Activated naive CD8-positive, alpha-beta T cell treated with anti-CD3 and anti-CD28 coated beads, Interleukin-2, amount 50 U/mL, for 16 hours (primary cell): ENCODE results near the gene COL5A1.
"Not testable (repeated sequence)": the region's sequence is repeated elsewhere in the genome, so short reads cannot be mapped to it uniquely, and the experiment has no call there.

Experiments
- DNase-seq: peaks from one replicate; pipeline ENCODE4 v3.0.0-alpha.2; 2020; ENCODE audit warnings: low read depth, low spot score

Gene COL5A1

DNA sequence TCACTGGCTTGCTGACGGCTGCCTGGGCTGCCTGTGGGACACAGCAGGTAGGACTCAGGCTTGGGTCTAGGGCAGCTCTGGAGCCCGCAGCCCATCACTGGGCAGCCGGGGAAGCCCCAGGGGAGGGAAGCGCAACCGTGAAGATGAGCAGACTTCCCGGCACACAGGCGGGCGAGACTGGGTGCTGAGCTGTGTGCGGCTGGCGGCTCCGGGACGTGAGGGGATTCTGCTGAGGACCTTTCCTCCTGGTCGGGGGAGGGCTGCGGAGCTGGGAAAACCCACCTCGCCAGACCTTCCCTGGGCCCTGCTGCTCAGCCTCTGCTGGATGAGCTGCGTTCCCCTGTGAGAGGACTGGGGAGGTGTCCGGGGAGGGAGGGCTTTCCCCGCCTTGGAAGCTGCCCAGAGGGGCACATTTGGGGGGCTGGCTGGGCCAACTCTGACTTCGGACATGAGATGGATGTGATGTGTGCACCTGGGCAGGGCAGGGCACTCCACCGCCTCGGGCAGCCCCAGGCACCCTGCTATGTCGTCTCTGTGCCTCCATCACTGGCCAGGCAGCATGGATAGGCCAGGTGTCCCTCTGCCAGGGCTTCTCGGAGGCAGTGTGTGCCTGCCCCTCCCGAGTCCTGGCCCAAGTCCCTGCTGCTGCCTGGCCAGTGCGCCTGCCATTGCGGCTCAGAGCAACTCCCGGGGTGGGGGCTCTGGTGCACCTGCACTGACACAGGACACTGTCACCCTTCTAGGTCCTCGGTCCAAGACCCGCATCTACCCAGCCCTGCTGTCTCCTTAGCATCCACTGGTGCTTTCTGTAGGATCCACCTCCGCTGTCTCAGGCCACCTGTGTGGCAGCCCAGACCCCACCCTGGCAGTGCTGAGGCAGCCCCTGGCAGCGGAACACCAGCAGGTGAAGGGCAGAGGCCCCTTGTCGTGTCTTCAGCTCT, 66.4 kb downstream of the COL5A1 start:
- no peak for DNase-seq

DNA sequence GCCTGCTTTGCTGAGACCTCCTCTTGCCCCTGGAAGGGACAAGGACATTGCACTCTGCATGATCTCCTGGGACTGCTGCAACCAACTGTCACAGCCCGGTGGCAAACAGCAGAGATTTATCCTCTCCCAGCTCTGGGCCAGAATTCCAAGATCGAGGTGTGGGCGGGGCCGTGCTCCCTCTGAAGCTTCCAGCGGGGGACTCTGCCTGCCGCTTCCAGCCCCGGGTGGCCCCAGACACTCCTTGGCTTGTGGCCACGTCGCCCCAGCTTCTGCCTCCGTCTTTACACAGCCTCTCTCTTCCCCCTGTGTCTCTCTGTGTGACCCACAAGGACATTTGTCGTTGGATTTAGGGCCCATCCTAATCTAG, 67.1 kb downstream of the COL5A1 start:
- DNase-seq, result no peak

DNA sequence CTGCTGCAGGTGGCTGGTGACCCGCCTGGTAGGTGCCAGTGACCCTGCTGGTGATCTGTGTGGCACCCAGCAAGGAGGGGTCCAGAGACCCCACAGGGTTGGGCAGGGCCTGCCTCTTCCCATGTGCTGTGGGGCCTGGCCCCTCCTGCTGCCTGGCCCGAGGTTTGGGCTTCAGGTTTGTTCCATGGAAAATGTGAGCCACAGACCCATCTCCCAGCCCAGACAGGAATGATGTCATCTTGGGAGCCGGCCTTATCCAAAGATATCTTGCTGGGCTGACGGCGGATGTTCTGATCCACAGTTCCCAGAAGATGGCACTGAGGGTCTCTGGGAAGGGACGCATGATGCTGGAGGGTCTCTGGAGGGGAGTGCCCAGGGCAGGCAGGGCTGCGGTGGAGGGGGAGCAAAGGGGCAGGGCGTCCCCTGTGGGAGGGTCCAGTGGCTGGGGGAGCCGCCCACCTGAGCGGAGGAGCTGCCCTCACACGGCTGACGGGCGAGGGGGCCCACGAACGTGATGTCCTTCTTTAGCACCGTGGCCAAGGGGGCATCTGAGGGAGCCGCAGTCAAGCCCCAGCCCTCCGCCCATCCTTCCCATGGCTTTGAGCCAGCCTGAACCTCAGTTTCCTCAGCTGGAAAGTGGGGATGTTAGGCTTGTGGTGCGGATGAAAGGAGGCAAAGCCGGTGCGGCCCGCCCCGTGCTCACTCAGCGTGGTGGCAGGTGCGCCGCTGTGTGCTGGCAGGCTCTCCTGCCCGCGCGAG, 68.1 kb downstream of the COL5A1 start:
- DNase-seq, result no peak

DNA sequence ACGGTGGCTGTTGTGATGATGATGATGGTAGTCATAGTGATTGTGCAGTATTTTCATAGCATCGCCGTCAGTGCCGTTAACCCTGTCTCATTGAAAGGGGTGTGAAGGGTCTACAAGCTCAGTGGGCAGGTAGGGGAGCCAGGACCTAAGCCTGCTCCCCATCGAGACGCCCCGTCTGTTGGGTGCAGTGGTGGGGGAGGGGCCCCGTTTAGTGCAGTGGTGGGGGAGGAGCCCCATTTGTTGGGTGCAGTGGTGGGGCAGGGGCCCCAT, 68.6 kb downstream of the COL5A1 start:
- no peak for DNase-seq

DNA sequence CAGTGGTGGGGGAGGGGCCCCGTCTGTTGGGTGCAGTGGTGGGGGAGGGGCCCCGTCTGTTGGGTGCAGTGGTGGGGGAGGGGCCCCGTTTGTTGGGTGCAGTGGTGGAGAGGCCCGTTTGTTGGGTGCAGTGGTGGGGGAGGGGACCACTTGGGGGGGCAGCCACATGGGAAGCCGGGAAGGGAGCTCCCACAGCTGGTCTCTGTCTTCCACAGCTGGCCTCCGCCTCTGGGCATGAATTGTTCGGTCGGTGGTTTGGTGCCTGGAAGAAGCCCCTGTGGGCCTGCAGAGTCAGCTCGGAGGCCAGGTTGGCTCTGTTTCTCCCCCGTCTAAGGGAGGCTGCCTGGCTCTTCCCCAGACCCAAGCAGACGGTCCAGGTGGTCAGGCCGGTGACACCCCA, 69.3 kb downstream of the COL5A1 start:
- DNase-seq, result no peak

DNA sequence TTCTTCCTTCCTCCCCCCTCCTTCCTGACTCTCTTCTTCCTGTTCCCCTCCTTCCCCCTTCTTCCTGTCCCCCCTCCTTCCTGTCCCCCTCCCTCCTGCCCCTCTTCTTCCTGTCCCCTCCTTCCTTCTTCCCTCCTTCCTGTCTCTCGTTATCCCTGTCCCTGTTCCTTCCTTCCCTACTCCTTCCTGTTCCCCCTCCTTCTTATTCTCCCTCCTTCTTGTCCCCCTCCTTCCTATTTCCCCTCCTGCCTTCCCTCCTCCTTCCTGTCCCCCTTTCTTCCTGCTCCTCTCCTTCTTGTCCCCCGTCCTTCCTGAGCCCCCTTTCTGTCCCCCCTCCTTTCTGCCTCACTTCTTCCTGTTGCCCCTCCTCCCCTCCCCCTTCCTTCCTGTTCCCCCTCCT, 70.6 kb downstream of the COL5A1 start:
- no peak for DNase-seq

DNA sequence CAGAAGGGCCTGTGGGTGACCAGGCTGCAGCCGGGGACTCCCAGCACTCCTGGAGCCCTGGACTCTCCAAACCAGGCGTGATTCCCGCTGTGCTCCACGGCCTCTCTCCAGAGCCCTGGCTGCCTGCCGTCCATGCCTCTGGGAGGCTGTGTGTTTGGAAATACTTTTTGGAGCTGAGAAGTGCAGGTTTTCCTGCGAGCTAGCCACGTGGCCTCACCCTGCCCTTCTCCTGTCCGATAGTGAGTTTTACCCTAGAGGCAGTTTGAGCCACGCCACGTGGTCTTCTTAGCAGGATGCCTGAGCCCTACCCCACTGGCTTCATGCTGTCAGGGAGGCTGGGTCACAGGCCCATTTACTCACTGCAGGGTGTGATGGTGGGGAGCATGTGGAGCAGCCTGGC, 71.3 kb downstream of the COL5A1 start:
- DNase-seq, result no peak

DNA sequence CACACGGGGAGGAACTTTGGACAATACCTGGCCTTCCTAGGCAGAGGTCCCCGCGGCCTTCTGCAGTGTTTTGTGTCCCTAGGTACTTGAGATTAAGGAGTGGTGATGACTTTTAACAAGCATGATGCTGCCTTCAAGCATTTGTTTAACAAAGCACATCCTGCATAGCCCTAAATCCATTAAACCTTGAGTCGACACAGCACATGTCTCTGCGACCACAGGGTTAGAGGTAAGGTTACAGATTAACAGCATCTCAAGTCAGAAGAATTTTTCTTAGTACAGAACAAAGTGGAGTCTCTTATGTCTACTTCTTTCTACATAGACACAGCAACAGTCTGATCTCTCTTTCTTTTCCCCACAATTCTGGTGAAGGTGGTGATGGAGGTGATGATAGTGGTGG, 73.9 kb downstream of the COL5A1 start:
- DNase-seq, result not testable (repeated sequence)

DNA sequence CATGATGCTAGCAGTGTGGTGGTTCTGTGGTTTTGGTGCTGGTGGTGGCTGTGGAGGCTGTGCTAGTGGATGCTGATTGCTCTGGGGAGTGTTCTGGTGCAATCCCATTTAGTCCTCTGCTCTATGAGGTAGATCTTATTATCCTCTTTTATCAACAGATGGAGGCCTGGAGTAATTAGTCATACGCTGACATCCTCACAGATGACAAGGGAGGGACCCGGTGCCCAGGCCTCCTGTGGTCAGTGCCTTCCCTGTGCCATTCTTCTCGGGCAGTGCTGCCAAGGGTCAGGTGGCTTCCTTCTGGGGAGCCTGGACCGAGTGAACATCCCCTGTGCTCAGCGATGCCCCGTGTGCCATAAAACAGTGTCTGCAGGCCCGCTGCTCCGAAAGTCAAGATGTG, 74.5 kb downstream of the COL5A1 start:
- no peak for DNase-seq

DNA sequence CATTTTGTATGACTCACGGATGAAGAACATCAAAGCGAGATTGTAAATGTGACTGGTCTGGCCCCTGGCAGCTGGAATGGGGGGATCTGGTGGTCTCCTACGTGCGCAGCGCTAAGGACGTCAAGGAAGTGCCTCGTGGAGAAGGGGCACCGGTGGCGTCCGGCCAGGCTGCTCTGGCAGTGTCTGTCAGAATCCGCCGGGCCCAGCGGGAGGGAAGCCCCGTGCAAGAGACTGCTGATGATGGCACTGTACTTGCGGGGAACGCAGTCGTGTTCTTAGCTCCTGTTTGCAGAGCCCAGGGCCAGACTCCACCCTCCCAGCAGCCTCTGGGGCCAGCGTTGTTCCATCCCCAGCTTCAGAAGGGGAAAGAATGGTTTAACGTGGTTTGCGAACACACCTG, 75.5 kb downstream of the COL5A1 start:
- no peak for DNase-seq

DNA sequence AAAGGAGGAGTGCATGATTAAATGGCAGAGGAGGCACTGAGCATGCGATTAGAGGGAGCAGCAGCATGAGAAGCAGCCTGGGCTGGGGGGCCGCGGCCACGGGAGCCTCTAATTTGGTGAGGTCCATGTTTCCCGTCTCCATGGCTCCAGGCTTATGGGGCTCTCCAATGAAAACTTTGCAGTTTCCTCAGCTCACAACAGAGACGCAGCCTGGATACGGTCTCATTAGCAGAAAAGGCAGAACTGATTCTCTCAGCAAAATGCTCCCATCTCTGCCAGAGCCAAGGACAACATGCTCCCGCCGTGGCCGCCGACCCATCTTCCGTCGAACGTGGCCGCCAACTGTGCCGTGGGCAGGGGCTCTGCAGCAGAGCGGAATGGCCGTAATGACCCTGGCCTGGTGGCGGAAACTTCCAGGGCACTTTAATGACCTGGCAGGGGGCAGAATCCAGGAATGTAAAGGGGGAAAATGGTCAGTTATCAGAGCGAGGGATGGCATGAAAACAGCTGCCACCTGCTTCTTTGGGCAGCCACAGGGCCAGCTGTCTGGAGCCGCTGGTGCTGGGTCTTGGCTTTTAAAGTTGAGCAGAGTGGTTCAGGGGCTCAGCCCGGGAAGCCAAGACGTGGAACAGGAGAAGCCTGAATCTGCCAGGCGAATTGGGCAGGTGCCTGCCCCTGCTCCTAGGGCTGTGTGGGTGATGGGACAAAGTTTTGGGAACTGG, 76.5 kb downstream of the COL5A1 start:
- DNase-seq, result no peak

DNA sequence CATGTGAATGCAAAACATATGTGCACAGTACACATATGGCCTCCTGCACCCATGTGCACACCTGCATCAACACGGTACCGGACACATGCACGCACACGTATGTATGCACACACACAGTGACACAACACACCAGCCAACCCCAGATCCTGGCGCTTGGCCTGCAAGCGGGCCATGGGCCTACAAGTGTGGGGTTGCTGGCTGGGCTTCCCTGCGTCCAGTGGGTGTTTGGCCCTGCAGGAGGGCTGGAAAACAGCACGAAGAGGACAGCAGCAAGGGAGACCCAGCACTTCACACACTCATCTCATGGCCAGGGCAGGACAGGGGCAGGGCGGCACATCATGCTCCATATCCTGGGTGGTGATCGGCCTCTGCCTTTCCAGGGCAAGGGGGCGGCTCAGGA, 77.7 kb downstream of the COL5A1 start:
- DNase-seq, result no peak

DNA sequence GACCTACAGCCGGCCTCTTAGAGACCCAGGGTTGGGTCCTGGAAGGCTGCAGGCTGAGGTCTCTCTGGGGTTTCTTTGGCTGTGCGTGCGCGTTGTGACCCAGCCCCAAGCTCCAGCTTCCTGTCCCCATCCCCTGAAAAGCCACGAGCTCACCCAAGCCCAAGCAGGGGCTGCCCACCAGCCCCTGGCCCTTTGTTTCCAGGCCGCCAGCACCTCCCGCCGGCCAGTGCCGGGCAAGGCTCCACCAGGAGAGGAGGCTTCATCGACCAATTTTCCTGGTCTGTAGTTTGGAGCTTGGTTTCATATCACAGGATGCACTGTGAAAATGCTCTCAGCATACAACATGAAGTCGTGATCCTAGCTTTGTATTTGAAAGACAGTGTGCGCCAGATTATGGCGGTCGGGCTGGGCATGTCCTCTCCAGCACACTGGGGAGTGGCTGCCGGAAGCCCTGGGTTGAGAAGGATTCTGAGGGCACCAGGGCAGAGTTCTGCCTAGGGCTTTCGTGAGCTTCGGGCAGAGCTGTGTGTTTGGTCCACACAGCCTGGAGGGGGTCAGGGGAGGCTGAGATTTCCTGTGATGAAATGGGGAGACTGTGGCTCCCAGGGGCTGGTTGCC, 78.6 kb downstream of the COL5A1 start:
- no peak for DNase-seq

DNA sequence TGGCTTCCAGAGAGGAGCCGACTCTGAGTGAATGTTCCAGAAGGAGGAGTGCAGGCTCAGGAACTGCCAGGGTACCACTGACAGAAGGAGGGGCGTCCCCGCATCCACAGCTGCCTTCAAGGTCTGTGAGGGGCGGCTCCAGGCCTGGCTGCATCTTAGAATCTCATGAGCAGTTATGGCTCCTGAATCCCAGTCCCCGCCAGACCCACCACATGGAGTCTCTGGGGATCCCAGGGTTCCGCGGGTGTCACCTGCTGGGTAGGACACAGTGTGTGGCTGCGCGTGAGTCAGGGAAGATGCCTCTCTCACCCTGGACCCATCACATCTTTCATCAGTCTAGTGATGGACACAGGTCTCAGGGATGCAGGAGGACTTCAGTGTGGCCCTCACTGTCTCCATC, 79.2 kb downstream of the COL5A1 start:
- DNase-seq, result no peak

DNA sequence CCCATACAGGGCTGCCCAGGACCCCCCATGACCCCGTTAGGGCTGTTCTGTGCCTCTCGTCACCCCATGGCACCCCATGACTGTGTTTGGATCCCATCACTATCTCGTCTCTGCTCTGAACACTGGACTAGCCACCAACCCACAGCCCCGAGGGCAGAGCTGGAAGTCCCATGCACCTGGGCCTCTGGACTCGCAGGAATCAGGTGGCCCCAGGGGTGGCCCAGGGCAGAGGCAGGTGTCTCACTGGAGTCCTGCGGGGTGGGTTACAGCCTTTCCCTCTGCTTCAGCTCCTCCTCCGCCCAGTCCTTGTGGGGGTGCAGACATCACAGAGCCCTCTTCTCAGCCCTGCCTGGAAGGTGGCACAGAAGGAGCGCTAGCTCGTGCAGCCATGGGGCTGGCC, 79.7 kb downstream of the COL5A1 start:
- no peak for DNase-seq

DNA sequence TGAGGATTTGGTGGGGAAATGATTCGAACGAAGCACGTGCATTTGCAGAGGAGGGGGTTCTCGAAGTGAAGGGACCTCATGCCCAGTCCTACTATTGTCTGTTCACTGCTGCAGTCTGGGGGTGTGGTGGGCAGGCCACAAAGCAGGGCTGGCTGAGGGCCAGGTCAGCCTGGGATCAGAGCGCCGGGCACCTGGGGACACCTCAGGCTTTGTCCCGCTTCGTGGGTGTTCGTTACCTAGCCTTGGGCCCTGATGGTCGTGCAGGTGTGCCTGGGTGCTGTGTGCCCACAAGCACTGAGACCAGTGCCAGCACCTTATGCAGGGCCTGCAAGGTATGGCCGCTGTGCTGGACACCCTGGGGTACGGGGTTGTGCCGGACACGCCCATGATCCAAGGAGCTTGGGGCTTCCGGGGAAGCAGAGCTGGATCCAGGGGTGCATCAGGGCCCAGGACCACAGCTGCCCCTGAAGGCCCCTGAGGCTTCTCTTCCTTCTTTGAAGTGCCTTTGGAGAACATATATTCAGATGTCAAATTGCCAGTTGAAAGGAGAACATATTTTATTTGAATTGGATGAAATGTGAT, 80.6 kb downstream of the COL5A1 start:
- no peak for DNase-seq

DNA sequence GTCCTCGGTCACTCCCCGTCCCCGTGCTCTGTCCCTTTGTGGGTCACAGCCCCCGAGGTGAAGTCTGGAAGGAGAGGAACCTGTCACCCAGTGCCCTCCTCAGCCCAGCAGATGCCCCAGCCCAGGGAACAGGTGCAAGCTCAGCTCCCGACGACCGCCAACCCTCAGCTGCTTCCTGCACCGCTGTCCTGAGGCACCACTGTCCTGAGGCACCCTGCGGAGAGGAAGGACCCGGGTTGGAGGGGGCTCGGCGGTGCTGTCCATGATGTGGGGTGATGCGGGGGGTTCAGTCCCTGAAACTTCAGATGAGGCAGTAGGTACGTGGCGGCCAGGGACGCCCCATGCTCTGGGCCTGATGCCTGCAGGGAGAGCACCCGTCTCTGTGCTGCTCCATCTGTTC, 81.4 kb downstream of the COL5A1 start:
- DNase-seq, result no peak

DNA sequence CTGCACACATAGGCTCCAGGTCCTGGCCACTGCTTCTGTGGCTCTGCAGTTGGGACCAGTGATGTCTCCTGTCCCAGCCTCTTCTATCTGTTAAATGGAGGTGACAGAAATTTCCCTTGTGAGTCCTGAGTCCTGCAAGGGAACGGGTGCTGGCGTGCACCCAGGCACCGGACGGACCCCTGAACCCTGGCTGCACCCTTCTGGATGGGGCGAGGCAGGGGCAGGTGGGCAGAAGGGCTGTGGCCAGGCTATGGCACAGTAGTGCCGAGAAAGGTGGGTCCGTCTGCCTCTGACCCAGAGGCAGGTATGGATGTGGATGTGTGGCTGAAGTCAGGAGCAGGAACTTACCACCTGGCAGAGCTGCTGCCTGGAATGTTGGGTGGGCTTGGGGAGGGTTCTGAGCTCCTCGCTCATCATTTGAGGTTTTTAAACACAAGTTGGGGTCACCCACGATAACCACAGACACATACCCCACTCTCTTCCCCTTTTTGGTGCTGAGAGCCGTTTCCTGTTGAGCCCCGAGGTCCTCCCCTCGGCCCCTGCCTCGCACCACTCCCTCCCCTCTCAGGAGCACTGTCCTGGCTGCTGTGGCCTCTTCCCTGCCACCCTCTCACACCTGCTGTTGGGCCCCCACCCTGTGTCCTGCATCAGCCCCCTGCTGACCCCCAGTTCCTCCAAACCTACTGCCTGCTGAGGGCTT, 82.0 kb downstream of the COL5A1 start:
- DNase-seq, result no peak

DNA sequence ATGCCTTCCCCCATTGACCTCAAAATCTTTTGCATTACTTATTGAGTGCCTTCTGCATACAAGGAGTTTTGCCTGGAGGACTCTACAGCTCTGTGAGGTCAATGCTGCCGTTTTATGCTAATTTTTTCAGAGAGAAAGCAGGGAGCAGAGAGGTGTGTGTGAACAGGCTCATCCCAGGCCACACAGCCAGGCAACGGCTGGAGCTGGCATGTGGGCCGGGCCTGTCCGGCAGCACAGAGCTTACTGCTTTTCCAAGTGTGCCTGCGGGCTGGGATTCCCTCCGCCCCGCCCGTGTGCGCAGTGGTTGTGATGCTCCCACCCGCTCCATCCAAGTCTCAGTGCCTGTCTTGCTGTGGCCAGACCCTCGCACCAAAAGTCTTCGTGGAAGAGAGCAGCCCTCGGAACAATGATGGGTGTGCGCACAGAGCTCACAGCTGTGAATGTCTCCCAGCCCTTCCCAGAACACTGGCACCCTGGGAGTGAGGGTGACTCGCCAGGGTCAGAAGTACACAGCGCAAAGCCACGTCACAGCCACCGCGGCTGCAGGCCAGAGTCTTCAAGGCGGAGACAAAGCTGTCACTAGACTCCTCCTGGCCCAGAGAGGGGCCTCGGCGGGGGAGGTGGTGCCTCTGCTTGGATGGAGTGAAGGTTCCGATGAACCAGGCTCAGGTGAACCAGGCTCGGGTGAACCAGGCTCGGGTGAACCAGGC, 82.8 kb downstream of the COL5A1 start:
- no peak for DNase-seq

DNA sequence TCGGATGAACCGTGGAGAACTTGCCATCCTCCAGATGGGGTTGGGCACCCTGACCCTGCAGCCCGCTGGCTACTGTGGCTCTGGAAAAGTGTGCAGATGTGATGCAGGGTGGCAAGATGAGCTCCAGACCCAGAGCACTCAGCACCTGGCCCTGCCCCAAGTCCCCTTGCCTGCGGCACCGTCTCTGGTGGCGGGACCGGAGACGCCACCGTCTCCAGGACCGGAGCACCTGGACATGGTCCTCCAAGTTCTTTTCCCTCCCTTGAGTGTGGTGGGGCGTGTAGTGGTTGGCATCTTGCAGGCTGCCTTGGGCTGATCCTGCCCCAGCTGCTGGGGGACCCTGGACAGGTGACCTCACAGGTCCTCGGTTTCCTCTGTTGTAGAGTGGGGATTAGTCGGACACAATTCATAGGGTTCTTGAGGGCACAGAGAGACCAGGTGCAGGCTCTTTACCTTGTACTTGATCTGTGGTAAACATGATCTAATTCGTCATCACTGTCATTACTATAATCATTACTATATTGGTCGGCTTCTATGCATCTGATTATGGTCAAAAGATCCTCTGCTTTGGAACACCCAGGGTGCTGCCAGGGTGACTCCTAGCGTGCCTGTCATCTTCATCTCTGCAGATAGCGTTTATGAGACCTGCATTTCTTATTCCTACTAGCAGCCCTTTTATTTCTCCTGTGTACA, 83.5 kb downstream of the COL5A1 start:
- DNase-seq, result no peak
